Measurements from ENCODE around the gene NGDN. TPM values are rescaled to one million over a fixed set of nuclear protein-coding genes. Genes with fewer than 3 reads are reported as not detected.

NGDN gene
- total and polyA plus RNA-seq, 4 donors, result 18.2 to 26.9 (median 22.9) TPM

DNA sequence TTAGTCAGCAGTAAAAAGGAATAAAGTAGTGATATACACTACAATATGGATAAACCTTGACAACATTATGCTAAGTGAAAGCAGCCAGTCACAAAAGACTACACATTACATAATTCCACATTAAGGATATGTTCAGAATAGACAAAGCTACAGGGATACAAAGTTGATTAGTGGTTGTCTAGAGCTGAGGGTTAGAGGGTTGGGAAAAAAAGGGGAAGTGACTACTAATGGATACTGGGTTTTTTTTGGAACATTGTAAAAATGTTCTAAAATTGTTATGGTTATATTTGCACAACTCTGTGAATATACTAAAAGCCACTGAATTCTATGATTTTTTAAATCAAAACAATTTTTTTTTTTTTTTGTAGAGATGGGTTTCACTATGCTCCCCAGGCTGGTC lies 4.8 kb upstream of the NGDN start:
- Histone ChIP-seq H3K36me3 (ENCODE audit: control insufficient read depth in 4 of 4, insufficient read depth in 3 of 4, low read depth in 1 of 4, low read length in 3 of 4) (no peaks in the 10 kb centered on the region), H3K4me3 (ENCODE audit: low read depth in 1 of 3, low read length in 3 of 3) (no peak overlapping the region), H3K27me3 (ENCODE audit: control insufficient read depth in 4 of 4, insufficient read depth in 4 of 4, low read length in 3 of 4) (no peaks in the 10 kb centered on the region), H3K27ac (ENCODE audit: low read depth in 1 of 2, low read length in 2 of 2) (no peak overlapping the region), H3K9me3 (ENCODE audit: control insufficient read depth in 4 of 4, low read length in 3 of 4) (no peaks in the 10 kb centered on the region), H3K9ac (ENCODE audit: low read depth in 1 of 2, low read length in 2 of 2) (no peak overlapping the region), H3K4me1 (ENCODE audit: control insufficient read depth in 4 of 4, insufficient read depth in 4 of 4, low read length in 3 of 4) (no peaks in the 10 kb centered on the region)
- DNase-seq (ENCODE audit: low spot score), result no peak
- TF ChIP-seq RAD21 (IDR thresholded peaks at IDR 0.05) (no peak), SP1 (IDR thresholded peaks at IDR 0.05) (no peak), JUND (IDR thresholded peaks at IDR 0.05) (no peak), HNF4G (IDR thresholded peaks at IDR 0.05) (no peak), HNF4A (conservative IDR thresholded peaks at IDR 0.05) (no peak), GABPA (IDR thresholded peaks at IDR 0.05 in 1 of 2, conservative IDR thresholded peaks at IDR 0.05 in 1 of 2) (no peak), ZBTB33 (IDR thresholded peaks at IDR 0.05) (no peak), YY1 (IDR thresholded peaks at IDR 0.05) (no peak), RXRA (IDR thresholded peaks at IDR 0.05) (no peak), FOXA2 (IDR thresholded peaks at IDR 0.05) (no peak), CTCF (IDR thresholded peaks at IDR 0.05; ENCODE audit: low read depth, low read length, missing input control) (no peak), ATF3 (IDR thresholded peaks at IDR 0.05) (no peak), EGR1 (IDR thresholded peaks at IDR 0.05; ENCODE audit: low read depth in 2 of 2) (no peak), FOXA1 (IDR thresholded peaks at IDR 0.05) (no peak), NR2F2 (IDR thresholded peaks at IDR 0.05) (no peak), TAF1 (conservative IDR thresholded peaks at IDR 0.05) (no peak)
- TF ChIP-seq, protein P1, sequence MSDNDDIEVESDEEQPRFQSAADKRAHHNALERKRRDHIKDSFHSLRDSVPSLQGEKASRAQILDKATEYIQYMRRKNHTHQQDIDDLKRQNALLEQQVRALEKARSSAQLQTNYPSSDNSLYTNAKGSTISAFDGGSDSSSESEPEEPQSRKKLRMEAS (IDR thresholded peaks at IDR 0.05), result no peak
- TF ChIP-seq, protein P2, sequence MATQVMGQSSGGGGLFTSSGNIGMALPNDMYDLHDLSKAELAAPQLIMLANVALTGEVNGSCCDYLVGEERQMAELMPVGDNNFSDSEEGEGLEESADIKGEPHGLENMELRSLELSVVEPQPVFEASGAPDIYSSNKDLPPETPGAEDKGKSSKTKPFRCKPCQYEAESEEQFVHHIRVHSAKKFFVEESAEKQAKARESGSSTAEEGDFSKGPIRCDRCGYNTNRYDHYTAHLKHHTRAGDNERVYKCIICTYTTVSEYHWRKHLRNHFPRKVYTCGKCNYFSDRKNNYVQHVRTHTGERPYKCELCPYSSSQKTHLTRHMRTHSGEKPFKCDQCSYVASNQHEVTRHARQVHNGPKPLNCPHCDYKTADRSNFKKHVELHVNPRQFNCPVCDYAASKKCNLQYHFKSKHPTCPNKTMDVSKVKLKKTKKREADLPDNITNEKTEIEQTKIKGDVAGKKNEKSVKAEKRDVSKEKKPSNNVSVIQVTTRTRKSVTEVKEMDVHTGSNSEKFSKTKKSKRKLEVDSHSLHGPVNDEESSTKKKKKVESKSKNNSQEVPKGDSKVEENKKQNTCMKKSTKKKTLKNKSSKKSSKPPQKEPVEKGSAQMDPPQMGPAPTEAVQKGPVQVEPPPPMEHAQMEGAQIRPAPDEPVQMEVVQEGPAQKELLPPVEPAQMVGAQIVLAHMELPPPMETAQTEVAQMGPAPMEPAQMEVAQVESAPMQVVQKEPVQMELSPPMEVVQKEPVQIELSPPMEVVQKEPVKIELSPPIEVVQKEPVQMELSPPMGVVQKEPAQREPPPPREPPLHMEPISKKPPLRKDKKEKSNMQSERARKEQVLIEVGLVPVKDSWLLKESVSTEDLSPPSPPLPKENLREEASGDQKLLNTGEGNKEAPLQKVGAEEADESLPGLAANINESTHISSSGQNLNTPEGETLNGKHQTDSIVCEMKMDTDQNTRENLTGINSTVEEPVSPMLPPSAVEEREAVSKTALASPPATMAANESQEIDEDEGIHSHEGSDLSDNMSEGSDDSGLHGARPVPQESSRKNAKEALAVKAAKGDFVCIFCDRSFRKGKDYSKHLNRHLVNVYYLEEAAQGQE (IDR thresholded peaks at IDR 0.05), result no peak

Data from liver (tissue), 9 donors.